Upper lobe of right lung (tissue), 1 donor: ENCODE results near the gene SMOC2. TPM values are rescaled to one million over a fixed set of nuclear protein-coding genes. Genes with fewer than 3 reads are reported as not detected.

Experiments
- ATAC-seq: fragments of 200-7000 bp; cut with Tn5 transposase; one replicate; pipeline ENCODE4 v1.9.1; 2020; ENCODE audit warnings: mild to moderate bottlenecking, moderate library complexity
- DNase-seq: peaks from one replicate; pipeline ENCODE4 v3.0.0-alpha.2; 2020
- H3K27ac ChIP-seq: fragments of 200-600 bp; one replicate; pipeline ENCODE4 v1.8.0; 2022
- H3K27me3 ChIP-seq: fragments of 200-600 bp; one replicate; pipeline ENCODE4 v1.8.0; 2022; ENCODE audit warnings: mild to moderate bottlenecking
- H3K36me3 ChIP-seq: fragments of 200-600 bp; one replicate; pipeline ENCODE4 v1.8.0; 2022
- H3K4me1 ChIP-seq: fragments of 200-600 bp; one replicate; pipeline ENCODE4 v1.8.0; 2022
- H3K4me3 ChIP-seq: fragments of 200-600 bp; one replicate; pipeline ENCODE4 v1.8.0; 2022; ENCODE audit warnings: mild to moderate bottlenecking
- H3K9me3 ChIP-seq: fragments of 200-600 bp; one replicate; pipeline ENCODE4 v1.8.0; 2022
- intact Hi-C: fragments of 100-400 bp; cut with DNase I; formaldehyde crosslinking; loops from one replicate; pipeline ENCODE4 v1.11.0; 2022
- total RNA-seq: library from RNA; stranded (reverse); fragmentation: NEBNext Ultra II Directional; extraction: Animal tissue kit (Norgen Biotek cat#: 25700); gene quantifications from one replicate; pipeline ENCODE4 v1.2.1, GENCODE V29; 2021
- TF ChIP-seq, protein P1 (sequence below): fragments of 200-600 bp; IDR thresholded peaks from one replicate; pipeline ENCODE4 v1.8.0; 2022; ENCODE audit warnings: antibody characterized with exemption
- donor health status: DM: no; HTN: yes; CAD: no; lungs with severe emphysema.

The SMOC2 gene
- total RNA-seq, 1 donor from 2014 or later, result 33.1 TPM

- no peaks in the 10 kb centered on the region for H3K4me1 ChIP-seq
- no peak overlapping the region for H3K4me3 ChIP-seq
- TF ChIP-seq, protein P1, sequence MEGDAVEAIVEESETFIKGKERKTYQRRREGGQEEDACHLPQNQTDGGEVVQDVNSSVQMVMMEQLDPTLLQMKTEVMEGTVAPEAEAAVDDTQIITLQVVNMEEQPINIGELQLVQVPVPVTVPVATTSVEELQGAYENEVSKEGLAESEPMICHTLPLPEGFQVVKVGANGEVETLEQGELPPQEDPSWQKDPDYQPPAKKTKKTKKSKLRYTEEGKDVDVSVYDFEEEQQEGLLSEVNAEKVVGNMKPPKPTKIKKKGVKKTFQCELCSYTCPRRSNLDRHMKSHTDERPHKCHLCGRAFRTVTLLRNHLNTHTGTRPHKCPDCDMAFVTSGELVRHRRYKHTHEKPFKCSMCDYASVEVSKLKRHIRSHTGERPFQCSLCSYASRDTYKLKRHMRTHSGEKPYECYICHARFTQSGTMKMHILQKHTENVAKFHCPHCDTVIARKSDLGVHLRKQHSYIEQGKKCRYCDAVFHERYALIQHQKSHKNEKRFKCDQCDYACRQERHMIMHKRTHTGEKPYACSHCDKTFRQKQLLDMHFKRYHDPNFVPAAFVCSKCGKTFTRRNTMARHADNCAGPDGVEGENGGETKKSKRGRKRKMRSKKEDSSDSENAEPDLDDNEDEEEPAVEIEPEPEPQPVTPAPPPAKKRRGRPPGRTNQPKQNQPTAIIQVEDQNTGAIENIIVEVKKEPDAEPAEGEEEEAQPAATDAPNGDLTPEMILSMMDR, result no peak
- no peaks in the 10 kb centered on the region for H3K27me3 ChIP-seq
- H3K9me3 ChIP-seq, result no peaks in the 10 kb centered on the region
- H3K27ac ChIP-seq, result no peak overlapping the region
- no peaks in the 10 kb centered on the region for H3K36me3 ChIP-seq
- intact Hi-C loops, result no loop called here
- DNase-seq (no peak), ATAC-seq (no peak)
Measured at GRCh38 chr6:168504366-168504765, 63.4 kb downstream of the SMOC2 start.

GRCh38 chr6:168506460-168506859, 65.5 kb downstream of the SMOC2 start:
- no peaks in the 10 kb centered on the region for H3K9me3 ChIP-seq
- TF ChIP-seq, protein P1, result no peak
- intact Hi-C loops, result no loop called here
- ATAC-seq (no peak), DNase-seq (no peak)
- no peak overlapping the region for H3K27ac ChIP-seq
- H3K4me1 ChIP-seq, result no peaks in the 10 kb centered on the region
- H3K4me3 ChIP-seq, result no peak overlapping the region
- no peaks in the 10 kb centered on the region for H3K36me3 ChIP-seq
- no peaks in the 10 kb centered on the region for H3K27me3 ChIP-seq

- no peaks in the 10 kb centered on the region for H3K27me3 ChIP-seq
- H3K4me1 ChIP-seq, result no peaks in the 10 kb centered on the region
- TF ChIP-seq, protein P1, result no peak
- H3K4me3 ChIP-seq, result no peak overlapping the region
- no peak for DNase-seq
- intact Hi-C loops, result no loop called here
- H3K27ac ChIP-seq, result no peak overlapping the region
- no peaks in the 10 kb centered on the region for H3K36me3 ChIP-seq
- H3K9me3 ChIP-seq, result no peaks in the 10 kb centered on the region
- no peak for ATAC-seq
Measured at GRCh38 chr6:168507297-168507696, 66.3 kb downstream of the SMOC2 start.

- ATAC-seq (no peak), DNase-seq (no peak)
- Histone ChIP-seq H3K4me1 (no peaks in the 10 kb centered on the region), H3K4me3 (no peak overlapping the region), H3K27ac (no peak overlapping the region), H3K27me3 (no peaks in the 10 kb centered on the region), H3K36me3 (no peaks in the 10 kb centered on the region), H3K9me3 (no peaks in the 10 kb centered on the region)
- TF ChIP-seq, protein P1, result no peak
- intact Hi-C loops, result no loop called here
Measured at GRCh38 chr6:168507730-168508129, 66.7 kb downstream of the SMOC2 start.

DNA sequence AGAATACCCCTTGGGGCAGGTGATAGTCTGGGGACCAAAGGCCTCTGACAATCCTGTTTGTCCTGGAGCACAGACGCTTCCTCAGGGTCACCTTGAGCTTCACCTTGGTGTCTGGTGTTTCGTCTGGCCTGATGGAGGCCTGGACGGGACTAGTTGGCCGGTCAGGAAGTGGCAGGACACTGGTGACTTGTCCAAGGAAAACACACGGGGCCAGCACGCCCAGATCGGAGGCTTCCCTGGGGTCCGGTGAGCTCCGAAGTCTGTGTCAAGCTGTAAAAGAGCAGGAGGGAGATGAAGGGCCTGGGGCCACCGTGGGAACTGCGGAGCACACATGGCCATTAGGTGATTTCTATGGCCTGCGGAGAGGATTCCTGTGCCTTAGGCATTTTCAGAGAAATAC, 67.9 kb downstream of the SMOC2 start:
- Histone ChIP-seq H3K36me3 (no peaks in the 10 kb centered on the region), H3K9me3 (no peaks in the 10 kb centered on the region), H3K27me3 (no peaks in the 10 kb centered on the region), H3K27ac (no peak overlapping the region), H3K4me3 (no peak overlapping the region), H3K4me1 (no peaks in the 10 kb centered on the region)
- ATAC-seq (no peak), DNase-seq (no peak)
- TF ChIP-seq, protein P1, result no peak
- intact Hi-C loops, result no loop called here

DNA sequence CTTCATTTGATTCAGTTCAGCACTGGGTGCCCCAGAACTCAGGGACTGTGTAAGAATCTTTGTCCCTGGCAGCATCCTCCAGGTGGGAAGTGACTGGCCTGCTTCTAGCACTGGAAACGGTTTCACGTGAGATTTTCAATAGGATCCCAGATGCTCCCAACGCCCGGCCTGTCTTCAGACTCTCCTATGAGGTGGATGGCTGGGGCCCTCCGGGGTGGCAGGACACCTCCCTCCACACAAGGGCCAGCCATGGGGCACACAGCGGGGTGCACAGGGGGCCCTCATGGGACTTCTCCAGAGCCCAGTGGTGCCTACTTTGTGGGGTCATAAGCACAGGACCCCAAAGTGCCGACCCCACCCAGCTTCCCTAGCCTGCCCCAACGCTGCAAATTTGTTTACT, 72.8 kb downstream of the SMOC2 start:
- Histone ChIP-seq H3K36me3 (no peaks in the 10 kb centered on the region), H3K4me1 (peaks cover 3% of the 10 kb centered on the region), H3K4me3 (no peak overlapping the region), H3K9me3 (no peaks in the 10 kb centered on the region), H3K27ac (no peak overlapping the region), H3K27me3 (no peaks in the 10 kb centered on the region)
- no peak for DNase-seq
- ATAC-seq, result peak; percentile 16
- intact Hi-C loops, result no loop called here
- TF ChIP-seq, protein P1, result no peak
